MM.1S (cell line): ENCODE measurements around the gene CNOT4.

ENCODE experiments used
- DNase-seq: peaks from one replicate; pipeline ENCODE4 v3.0.0-alpha.2; 2015
- H2AFZ ChIP-seq: fragments of 300-600 bp; sonication (generic); 2 replicates; pipeline ENCODE4 v1.6.0; 2016; ENCODE audit warnings: antibody characterized with exemption, low read length
- H3F3A ChIP-seq: fragments of 300-600 bp; sonication (generic); 2 replicates; pipeline ENCODE4 v1.6.1; 2016; ENCODE audit warnings: mild to moderate bottlenecking, antibody characterized with exemption, low read length, moderate library complexity, mixed read lengths; ENCODE audit not compliant: insufficient read depth
- H3K27ac ChIP-seq: fragments of 300-600 bp; sonication (generic); 2 replicates; pipeline ENCODE4 v1.5.1; 2016; ENCODE audit warnings: mild to moderate bottlenecking, low read length
- H3K27me3 ChIP-seq: fragments of 300-600 bp; sonication (generic); replicated peaks from 2 replicates; pipeline ENCODE4 v1.6.0; 2016; ENCODE audit warnings: low read length; ENCODE audit not compliant: insufficient read depth
- H3K36me3 ChIP-seq: fragments of 300-600 bp; sonication (generic); replicated peaks from 2 replicates; pipeline ENCODE4 v1.6.1; 2016; ENCODE audit warnings: mild to moderate bottlenecking, low read length, mixed read lengths; ENCODE audit not compliant: insufficient read depth
- H3K4me1 ChIP-seq: fragments of 300-600 bp; sonication (generic); 2 replicates; pipeline ENCODE4 v1.6.1; 2016; ENCODE audit warnings: low read length, mixed read lengths
- H3K4me2 ChIP-seq: fragments of 300-600 bp; sonication (generic); 2 replicates; pipeline ENCODE4 v1.6.0; 2016; ENCODE audit warnings: low read depth, low read length
- H3K4me3 ChIP-seq: fragments of 300-600 bp; sonication (generic); 2 replicates; pipeline ENCODE4 v1.5.1; 2016; ENCODE audit warnings: low read length, mixed read lengths
- H3K79me2 ChIP-seq: fragments of 300-600 bp; sonication (generic); 2 replicates; pipeline ENCODE4 v1.6.1; 2016; ENCODE audit warnings: mixed run types, low read length, mixed read lengths
- H3K9ac ChIP-seq: fragments of 300-600 bp; sonication (generic); 2 replicates; pipeline ENCODE4 v1.6.1; 2016; ENCODE audit warnings: low read length, mixed read lengths
- H3K9me2 ChIP-seq: fragments of 300-600 bp; sonication (generic); replicated peaks from 2 replicates; pipeline ENCODE4 v1.6.1; 2016; ENCODE audit warnings: mild to moderate bottlenecking, low read length, mixed read lengths; ENCODE audit not compliant: insufficient read depth
- H3K9me3 ChIP-seq: fragments of 300-600 bp; sonication (generic); replicated peaks from 2 replicates; pipeline ENCODE4 v1.6.1; 2016; ENCODE audit warnings: mild to moderate bottlenecking, low read length, mixed read lengths; ENCODE audit not compliant: insufficient read depth
- H4K20me1 ChIP-seq: fragments of 300-600 bp; sonication (generic); 2 replicates; pipeline ENCODE4 v1.6.1; 2016; ENCODE audit warnings: mild to moderate bottlenecking, low read length, moderate library complexity, mixed read lengths; ENCODE audit not compliant: insufficient read depth
- CTCF ChIP-seq: fragments of 300-600 bp; sonication (generic); IDR thresholded peaks from 2 replicates; pipeline ENCODE4 v1.5.1; 2016; ENCODE audit warnings: antibody characterized with exemption, low read length, mixed read lengths
- EZH2 ChIP-seq: fragments of 300-600 bp; sonication (generic); optimal IDR thresholded peaks from 2 replicates; pipeline ENCODE3; 2017; ENCODE audit warnings: low read depth, mild to moderate bottlenecking, antibody characterized with exemption, low read length, mixed read lengths
- EZH2phosphoT487 ChIP-seq: fragments of 300-600 bp; sonication (generic); IDR thresholded peaks from 2 replicates; pipeline ENCODE4 v1.6.1; 2018; ENCODE audit warnings: antibody characterized with exemption, low read length

Gene CNOT4

DNA sequence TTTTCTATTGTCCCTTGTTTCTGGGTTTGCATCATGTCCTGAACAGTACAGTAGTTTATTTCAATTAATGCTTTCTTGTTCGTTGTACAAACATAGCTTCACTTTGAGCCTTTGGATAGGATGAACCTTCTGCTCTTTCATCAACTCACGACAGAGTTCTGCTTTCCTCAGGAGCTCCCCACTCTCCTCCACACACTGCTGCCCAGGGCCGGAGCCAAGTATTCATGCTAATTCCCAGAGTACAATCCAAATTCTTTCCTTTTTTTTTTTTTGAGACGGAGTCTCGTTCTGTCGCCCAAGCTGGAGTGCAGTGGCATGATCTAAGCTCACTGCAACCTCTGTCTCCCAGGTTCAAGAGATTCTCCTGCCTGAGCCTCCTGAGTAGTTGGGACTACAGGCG, 40.3 kb upstream of the CNOT4 start:
- H3K9ac ChIP-seq, result no peak overlapping the region
- H3K9me2 ChIP-seq, result no peaks in the 10 kb centered on the region
- no peak for TF ChIP-seq CTCF
- TF ChIP-seq EZH2phosphoT487, result no peak
- TF ChIP-seq EZH2, result no peak
- no peaks in the 10 kb centered on the region for H3K27me3 ChIP-seq
- H3K79me2 ChIP-seq, result no peaks in the 10 kb centered on the region
- H4K20me1 ChIP-seq, result no peaks in the 10 kb centered on the region
- no peaks in the 10 kb centered on the region for H3K4me1 ChIP-seq
- H3K36me3 ChIP-seq, result no peaks in the 10 kb centered on the region
- H3K27ac ChIP-seq, result no peak overlapping the region
- H3K4me3 ChIP-seq, result no peak overlapping the region
- H2AFZ ChIP-seq, result no peak overlapping the region
- no peaks in the 10 kb centered on the region for H3K9me3 ChIP-seq
- DNase-seq, result no peak
- no peaks in the 10 kb centered on the region for H3F3A ChIP-seq
- no peak overlapping the region for H3K4me2 ChIP-seq

- no peak overlapping the region for H3K9ac ChIP-seq
- TF ChIP-seq EZH2 (no peak), CTCF (no peak), EZH2phosphoT487 (no peak)
- H3K9me2 ChIP-seq, result no peaks in the 10 kb centered on the region
- H3K27ac ChIP-seq, result no peak overlapping the region
- DNase-seq, result no peak
- no peaks in the 10 kb centered on the region for H3K27me3 ChIP-seq
- H3K4me2 ChIP-seq, result no peak overlapping the region
- no peaks in the 10 kb centered on the region for H4K20me1 ChIP-seq
- no peaks in the 10 kb centered on the region for H3K4me1 ChIP-seq
- H3F3A ChIP-seq, result no peaks in the 10 kb centered on the region
- no peak overlapping the region for H2AFZ ChIP-seq
- no peak overlapping the region for H3K4me3 ChIP-seq
- H3K36me3 ChIP-seq, result no peaks in the 10 kb centered on the region
- no peaks in the 10 kb centered on the region for H3K9me3 ChIP-seq
- no peaks in the 10 kb centered on the region for H3K79me2 ChIP-seq
These were observed 31.1 kb upstream of the CNOT4 start for GRCh38 chr7:135541029-135541428.

GRCh38 chr7:135539629-135540028, 29.7 kb upstream of the CNOT4 start:
- Histone ChIP-seq H4K20me1 (no peaks in the 10 kb centered on the region), H3K9ac (no peak overlapping the region), H3K27me3 (no peaks in the 10 kb centered on the region), H3F3A (no peaks in the 10 kb centered on the region), H3K4me3 (no peak overlapping the region), H3K4me1 (no peaks in the 10 kb centered on the region), H3K36me3 (no peaks in the 10 kb centered on the region), H3K79me2 (no peaks in the 10 kb centered on the region), H3K4me2 (no peak overlapping the region), H2AFZ (no peak overlapping the region), H3K9me2 (no peaks in the 10 kb centered on the region), H3K9me3 (no peaks in the 10 kb centered on the region), H3K27ac (no peak overlapping the region)
- DNase-seq, result no peak
- TF ChIP-seq EZH2 (no peak), EZH2phosphoT487 (no peak), CTCF (no peak)
